GM21786 (cell line): ENCODE measurements around the gene AQP2.

Experiments
- ATAC-seq: cut with Tn5 transposase; IDR thresholded peaks from one replicate; pipeline ENCODE4 v1.9.1; 2021; ENCODE audit not compliant: unreplicated experiment

AQP2 gene

DNA sequence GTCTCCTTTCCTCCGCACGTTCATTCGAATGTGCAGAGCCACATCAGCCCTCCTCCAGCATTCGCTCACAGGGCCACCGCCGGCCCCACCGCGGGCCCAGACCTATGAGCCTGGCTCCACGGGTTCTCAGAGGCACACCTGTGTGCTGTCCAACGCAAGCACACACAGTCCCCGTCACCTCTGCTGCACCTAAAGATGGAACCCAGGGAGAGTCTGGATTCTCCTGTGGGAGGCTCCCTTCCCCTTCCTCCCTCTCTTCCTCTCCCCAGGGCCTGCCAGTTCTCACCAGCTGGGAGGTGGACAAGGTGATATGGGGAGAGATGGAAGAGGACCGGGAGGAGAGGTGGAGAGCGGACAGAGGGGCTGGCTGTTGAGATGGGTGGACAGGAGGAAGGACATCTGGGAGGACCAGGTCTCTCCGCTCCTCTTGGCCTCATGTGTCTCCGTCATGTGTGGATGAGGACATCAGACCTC, 17.3 kb downstream of the AQP2 start:
- ATAC-seq: no peak

GRCh38 chr12:49968471-49968870, 17.9 kb downstream of the AQP2 start:
- no peak for ATAC-seq

DNA sequence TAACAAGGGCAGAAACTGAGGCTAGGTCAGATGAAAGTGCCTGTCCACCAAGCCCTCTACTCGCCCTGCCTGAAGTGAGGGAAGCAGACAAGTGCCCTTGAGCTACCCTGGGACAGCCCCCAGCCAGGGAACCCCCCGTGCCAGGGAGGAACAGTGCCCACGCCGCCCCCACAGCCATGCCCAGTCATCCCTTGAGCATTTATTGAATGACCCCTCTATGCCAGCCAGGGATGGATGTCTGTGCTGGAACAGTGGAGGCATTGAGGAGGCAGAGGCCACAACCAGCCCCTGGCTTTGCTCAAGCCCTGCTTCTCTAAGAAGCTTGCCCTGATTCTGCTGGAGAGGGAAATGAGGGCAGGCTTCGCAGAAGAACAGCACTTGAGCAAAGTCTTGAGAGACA, 18.5 kb downstream of the AQP2 start:
- ATAC-seq: no peak

- ATAC-seq: no peak
Observed at GRCh38 chr12:49969651-49970429, 19.3 kb downstream of the AQP2 start.

GRCh38 chr12:49970658-49971057, 20.1 kb downstream of the AQP2 start:
- no peak for ATAC-seq

GRCh38 chr12:49971141-49971540, 20.6 kb downstream of the AQP2 start:
- ATAC-seq: no peak

DNA sequence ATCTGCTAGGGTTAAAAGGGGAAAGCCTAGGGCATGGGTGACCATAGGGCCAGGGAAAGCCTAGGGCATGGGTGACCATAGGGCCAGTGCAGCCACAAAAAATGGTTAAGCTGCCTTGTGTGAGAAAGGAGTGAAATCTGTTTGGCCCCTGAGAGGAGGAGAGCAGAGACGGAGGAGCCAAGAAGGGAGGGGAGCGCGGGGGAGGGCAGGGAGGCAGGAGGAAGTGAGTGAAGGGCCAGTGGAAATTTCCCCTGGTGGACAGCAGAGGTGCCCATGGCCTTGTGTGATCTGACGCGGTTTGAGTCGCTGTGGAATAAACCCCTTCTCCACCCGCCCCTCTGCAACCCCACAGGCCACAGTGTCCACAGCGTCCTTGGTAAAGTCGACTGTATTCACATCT, 21.6 kb downstream of the AQP2 start:
- ATAC-seq: no peak

DNA sequence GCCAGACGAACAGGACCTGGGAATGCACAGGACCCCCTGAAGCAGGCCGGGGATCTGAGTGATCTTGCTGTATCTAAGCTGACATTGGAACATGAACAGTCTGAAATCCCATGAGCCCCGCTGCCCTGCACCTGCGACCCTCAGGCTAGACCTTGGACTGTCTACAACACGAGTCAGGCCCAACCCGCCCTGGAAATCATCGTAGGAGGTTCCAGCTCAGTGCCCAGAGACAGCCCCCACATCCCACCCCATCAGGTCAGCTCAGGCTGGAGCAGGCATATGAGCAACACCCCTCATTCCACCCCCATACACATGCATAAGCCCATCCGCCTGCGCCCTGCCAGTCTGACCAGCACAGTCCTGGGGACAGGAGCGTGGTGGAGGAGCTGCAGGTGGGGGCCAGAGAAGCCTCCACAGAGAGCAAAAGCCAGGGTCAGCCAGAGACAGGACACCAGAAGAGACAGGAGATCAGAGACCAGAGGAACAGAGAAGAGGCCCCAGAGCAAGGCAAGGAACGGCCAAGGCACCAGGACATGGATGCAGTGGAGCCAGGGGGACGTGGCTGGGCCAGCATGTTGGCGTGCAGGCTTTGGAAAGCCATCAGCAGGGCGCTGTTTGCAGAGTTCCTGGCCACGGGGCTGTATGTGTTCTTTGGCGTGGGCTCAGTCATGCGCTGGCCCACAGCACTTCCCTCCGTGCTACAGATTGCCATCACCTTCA, 22.3 kb downstream of the AQP2 start, which contains the start of gene AQP6:
TSS of gene AQP6 (plus strand) at position 307 of the 720 bp plus-strand sequence. CDS start at position 534, 227 bp downstream.
- ATAC-seq: no peak

GRCh38 chr12:49973361-49973830, 22.9 kb downstream of the AQP2 start:
- no peak for ATAC-seq

DNA sequence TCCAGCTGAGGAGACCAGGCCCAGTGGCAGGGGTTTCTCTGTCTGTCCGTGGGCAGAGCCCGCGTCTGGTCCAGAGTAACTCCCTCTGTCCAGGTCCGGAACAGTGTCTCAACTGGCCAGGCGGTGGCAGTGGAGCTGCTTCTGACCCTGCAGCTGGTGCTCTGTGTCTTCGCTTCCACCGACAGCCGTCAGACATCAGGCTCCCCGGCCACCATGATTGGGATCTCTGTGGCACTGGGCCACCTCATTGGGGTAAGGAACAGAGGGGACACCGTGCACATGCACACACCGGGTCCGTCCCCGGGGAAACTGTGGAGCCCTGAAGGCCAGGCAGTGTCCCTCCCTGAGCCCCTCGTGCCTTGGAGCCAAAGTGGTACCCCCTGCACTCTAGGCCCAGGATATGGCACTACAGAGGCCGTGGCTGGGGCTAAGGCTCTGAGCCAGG, 23.7 kb downstream of the AQP2 start:
- no peak for ATAC-seq

GRCh38 chr12:49974677-49975317, 24.3 kb downstream of the AQP2 start:
- ATAC-seq: no peak

DNA sequence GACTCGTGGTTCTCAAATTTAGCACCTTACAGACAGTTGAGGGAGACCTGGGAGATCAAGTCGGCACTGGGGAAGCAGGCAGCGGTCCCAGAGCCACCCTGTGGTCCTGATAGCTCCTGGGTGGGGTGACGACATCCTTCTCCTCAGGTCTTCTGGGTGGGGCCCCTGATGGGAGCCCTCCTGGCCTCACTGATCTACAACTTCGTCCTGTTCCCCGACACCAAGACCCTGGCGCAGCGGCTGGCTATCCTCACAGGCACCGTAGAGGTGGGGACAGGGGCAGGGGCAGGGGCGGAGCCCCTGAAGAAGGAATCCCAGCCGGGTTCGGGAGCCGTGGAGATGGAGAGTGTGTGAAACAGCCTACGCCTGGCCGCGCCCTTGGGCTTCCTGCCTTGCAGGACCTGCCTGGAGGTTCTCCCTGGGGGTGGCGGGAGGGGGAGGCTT, 24.8 kb downstream of the AQP2 start:
- no peak for ATAC-seq

- ATAC-seq: no peak
Observed at GRCh38 chr12:49976557-49976956, 26.0 kb downstream of the AQP2 start.

GRCh38 chr12:49978125-49978524, 27.6 kb downstream of the AQP2 start:
- ATAC-seq: no peak

DNA sequence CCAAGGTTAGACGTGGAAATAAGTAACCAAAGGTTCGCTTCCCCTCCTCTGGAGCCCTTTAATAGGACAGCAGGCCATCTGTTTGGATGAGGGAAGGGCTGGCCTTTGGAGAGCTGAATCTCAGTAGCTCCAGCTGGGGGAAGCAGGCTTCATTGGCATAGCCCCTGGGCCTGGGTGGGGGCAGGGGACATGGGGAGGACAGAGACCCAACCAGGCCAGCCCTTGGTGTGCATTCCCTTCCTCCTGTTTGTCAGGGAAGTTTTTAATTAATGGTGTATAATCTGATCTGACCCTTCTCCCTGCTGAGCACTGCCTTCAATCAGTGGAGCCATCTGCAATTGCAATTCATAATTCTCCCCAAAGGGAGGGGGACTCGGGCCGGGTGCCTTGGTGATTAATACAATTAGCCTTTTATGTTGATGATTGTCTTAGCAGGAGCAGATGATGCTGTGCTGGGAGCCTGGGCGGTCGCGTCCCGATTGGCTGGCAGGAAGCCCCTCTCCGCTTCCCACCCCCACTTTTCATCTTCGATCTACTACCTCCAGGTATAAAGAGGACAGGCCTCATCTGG, 28.6 kb downstream of the AQP2 start:
- no peak for ATAC-seq

- no peak for ATAC-seq
Observed at GRCh38 chr12:49979791-49980190, 29.3 kb downstream of the AQP2 start.

- no peak for ATAC-seq
Observed at GRCh38 chr12:49980501-49981349, 30.2 kb downstream of the AQP2 start.

- ATAC-seq: no peak
Observed at GRCh38 chr12:49982246-49983087, 31.9 kb downstream of the AQP2 start.

- ATAC-seq: no peak
Observed at GRCh38 chr12:49983892-49984291, 33.4 kb downstream of the AQP2 start.
